Measurements from ENCODE around the gene MPG. TPM values are rescaled to one million over a fixed set of nuclear protein-coding genes. Genes with fewer than 3 reads are reported as not detected.

The MPG gene
- polyA plus RNA-seq, 1 of the 3 experiments (the other 2 are of a cell fraction), result 98.3 TPM

DNA sequence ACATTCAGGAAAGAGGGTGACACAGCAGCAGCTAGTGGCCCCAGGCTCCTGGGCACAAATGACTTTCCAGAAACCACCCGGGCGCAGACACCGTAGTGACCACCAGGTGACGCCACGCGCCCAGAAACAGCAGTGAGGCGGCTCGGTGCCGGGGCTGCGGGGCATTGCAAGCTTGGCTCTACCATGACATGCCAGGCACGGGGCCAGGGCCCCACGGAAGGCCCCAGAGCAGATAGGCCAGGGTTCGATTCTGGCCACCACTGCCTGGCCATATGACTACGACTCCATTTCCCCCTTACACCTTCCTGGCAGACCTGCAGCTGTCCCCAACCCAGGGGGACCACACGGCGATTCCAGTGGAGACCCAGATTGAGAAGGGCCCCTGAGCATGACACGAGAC lies 12.3 kb upstream of the MPG start:
- Histone ChIP-seq H3K9me2 (no peaks in the 10 kb centered on the region), H3K36me3 (replicated peaks in 1 of 2; ENCODE audit: control insufficient read depth in 1 of 2, insufficient read depth in 2 of 2, low read length in 1 of 2) (peaks cover 3 to 29% of the 10 kb centered on the region in 2 experiments), H3K4me1 (ENCODE audit: control insufficient read depth in 1 of 2, insufficient read depth in 2 of 2, low read depth in 1 of 2, low read length in 1 of 2) (peaks cover 0 to 3% of the 10 kb centered on the region in 2 experiments; a peak in 2 of 4 replicates), H3K9me3 (no peaks in the 10 kb centered on the region), H4K20me1 (ENCODE audit: insufficient read depth) (peaks cover 63% of the 10 kb centered on the region), H3K27me3 (ENCODE audit: insufficient read depth) (no peaks in the 10 kb centered on the region), H3K4me2 (0 out of 2 replicates have a peak overlapping the region, but pooled peaks have one; percentile 5), H3K27ac (ENCODE audit: low read depth in 2 of 2, low read length in 1 of 2) (no peak overlapping the region), H3F3A (replicated peaks; ENCODE audit: insufficient read depth) (no peaks in the 10 kb centered on the region), H3K4me3 (ENCODE audit: low read depth in 2 of 2, low read length in 1 of 2) (peak overlapping the region in 1 of 2 experiments; percentile 44; a peak in 1 of 4 replicates), H3K9ac (no peak overlapping the region), H3K79me2 (ENCODE audit: insufficient read depth) (peaks cover 45% of the 10 kb centered on the region), H2AFZ (ENCODE audit: low read depth) (no peak overlapping the region)
- ChIA-PET CTCF (interaction anchor here (0.5 to 21.2 kb wide), 43 partner anchors 9 to 657 kb away, joined by 3 to 793 read pairs (median 4); partner anchors contain the start of genes AXIN1, HBM, HBQ1 and MPG), POLR2A (interaction anchor here (0.6 to 1.0 kb wide), 2 partner anchors 12 to 13 kb away, joined by 3 to 4 read pairs; no protein-coding TSS in a partner anchor)
- DNase-seq, result peak; percentile 95
- peak; percentile 97 for TF ChIP-seq SMC3 (IDR thresholded peaks at IDR 0.05; ENCODE audit: low read depth, low read length)
- TF ChIP-seq, protein P1, sequence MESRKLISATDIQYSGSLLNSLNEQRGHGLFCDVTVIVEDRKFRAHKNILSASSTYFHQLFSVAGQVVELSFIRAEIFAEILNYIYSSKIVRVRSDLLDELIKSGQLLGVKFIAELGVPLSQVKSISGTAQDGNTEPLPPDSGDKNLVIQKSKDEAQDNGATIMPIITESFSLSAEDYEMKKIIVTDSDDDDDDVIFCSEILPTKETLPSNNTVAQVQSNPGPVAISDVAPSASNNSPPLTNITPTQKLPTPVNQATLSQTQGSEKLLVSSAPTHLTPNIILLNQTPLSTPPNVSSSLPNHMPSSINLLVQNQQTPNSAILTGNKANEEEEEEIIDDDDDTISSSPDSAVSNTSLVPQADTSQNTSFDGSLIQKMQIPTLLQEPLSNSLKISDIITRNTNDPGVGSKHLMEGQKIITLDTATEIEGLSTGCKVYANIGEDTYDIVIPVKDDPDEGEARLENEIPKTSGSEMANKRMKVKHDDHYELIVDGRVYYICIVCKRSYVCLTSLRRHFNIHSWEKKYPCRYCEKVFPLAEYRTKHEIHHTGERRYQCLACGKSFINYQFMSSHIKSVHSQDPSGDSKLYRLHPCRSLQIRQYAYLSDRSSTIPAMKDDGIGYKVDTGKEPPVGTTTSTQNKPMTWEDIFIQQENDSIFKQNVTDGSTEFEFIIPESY (IDR thresholded peaks at IDR 0.05; ENCODE audit: borderline replicate concordance, low read depth), result no peak
- TF ChIP-seq, protein P2, sequence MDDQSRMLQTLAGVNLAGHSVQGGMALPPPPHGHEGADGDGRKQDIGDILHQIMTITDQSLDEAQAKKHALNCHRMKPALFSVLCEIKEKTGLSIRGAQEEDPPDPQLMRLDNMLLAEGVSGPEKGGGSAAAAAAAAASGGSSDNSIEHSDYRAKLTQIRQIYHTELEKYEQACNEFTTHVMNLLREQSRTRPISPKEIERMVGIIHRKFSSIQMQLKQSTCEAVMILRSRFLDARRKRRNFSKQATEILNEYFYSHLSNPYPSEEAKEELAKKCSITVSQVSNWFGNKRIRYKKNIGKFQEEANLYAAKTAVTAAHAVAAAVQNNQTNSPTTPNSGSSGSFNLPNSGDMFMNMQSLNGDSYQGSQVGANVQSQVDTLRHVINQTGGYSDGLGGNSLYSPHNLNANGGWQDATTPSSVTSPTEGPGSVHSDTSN (IDR thresholded peaks at IDR 0.05), result no peak
- TF ChIP-seq, protein P3, sequence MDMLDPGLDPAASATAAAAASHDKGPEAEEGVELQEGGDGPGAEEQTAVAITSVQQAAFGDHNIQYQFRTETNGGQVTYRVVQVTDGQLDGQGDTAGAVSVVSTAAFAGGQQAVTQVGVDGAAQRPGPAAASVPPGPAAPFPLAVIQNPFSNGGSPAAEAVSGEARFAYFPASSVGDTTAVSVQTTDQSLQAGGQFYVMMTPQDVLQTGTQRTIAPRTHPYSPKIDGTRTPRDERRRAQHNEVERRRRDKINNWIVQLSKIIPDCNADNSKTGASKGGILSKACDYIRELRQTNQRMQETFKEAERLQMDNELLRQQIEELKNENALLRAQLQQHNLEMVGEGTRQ (IDR thresholded peaks at IDR 0.05; ENCODE audit: borderline replicate concordance, low read depth, low read length), result no peak
- 0 out of 2 replicates have a peak, but pooled peaks have one; percentile 36 for TF ChIP-seq NFIC (IDR thresholded peaks at IDR 0.05; ENCODE audit: borderline replicate concordance)
- peak; percentile 96 for TF ChIP-seq RAD21 (IDR thresholded peaks at IDR 0.05; ENCODE audit: low read length)
- TF ChIP-seq, protein P4, sequence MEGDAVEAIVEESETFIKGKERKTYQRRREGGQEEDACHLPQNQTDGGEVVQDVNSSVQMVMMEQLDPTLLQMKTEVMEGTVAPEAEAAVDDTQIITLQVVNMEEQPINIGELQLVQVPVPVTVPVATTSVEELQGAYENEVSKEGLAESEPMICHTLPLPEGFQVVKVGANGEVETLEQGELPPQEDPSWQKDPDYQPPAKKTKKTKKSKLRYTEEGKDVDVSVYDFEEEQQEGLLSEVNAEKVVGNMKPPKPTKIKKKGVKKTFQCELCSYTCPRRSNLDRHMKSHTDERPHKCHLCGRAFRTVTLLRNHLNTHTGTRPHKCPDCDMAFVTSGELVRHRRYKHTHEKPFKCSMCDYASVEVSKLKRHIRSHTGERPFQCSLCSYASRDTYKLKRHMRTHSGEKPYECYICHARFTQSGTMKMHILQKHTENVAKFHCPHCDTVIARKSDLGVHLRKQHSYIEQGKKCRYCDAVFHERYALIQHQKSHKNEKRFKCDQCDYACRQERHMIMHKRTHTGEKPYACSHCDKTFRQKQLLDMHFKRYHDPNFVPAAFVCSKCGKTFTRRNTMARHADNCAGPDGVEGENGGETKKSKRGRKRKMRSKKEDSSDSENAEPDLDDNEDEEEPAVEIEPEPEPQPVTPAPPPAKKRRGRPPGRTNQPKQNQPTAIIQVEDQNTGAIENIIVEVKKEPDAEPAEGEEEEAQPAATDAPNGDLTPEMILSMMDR (IDR thresholded peaks at IDR 0.05), result peak; percentile 91
- no peak for TF ChIP-seq JUND (IDR thresholded peaks at IDR 0.05)
- WGBS (ENCODE audit: low lambda C conversion rate), result no CpG with 5 or more reads among the region's 17 CpGs
